Ascending aorta (tissue), 2 donors: ENCODE results near the gene ZDHHC3. TPM values are rescaled to one million over a fixed set of nuclear protein-coding genes. Genes with fewer than 3 reads are reported as not detected.

ENCODE experiments used
- DNase-seq, 2 donors: peaks; one replicate each; pipeline ENCODE4 v3.0.0-alpha.2; 2019; ENCODE audit warnings: low spot score in 2 of 2
- H3K27ac ChIP-seq, 2 donors: fragments of 200-600 bp; sonication (generic); one replicate each; pipeline ENCODE4 v1.5.1; 2016 to 2017; ENCODE audit warnings: mild to moderate bottlenecking in 1 of 2
- H3K27me3 ChIP-seq: fragments of 200-600 bp; sonication (generic); one replicate; pipeline ENCODE4 v1.5.1; 2017
- H3K36me3 ChIP-seq, 2 donors: fragments of 200-600 bp; sonication (generic); one replicate each; pipeline ENCODE4 v1.5.1; 2016
- H3K4me1 ChIP-seq, 2 donors: fragments of 200-600 bp; sonication (generic); one replicate each; pipeline ENCODE4 v1.5.1; 2016 to 2017; ENCODE audit warnings: mild to moderate bottlenecking in 1 of 2
- H3K4me3 ChIP-seq, 2 donors: fragments of 200-600 bp; sonication (generic); one replicate each; pipeline ENCODE4 v1.5.1; 2016 to 2017; ENCODE audit warnings: mild to moderate bottlenecking in 1 of 2
- H3K9me3 ChIP-seq, 2 donors: fragments of 200-600 bp; sonication (generic); one replicate each; pipeline ENCODE4 v1.5.1; 2016
- CTCF ChIP-seq, 3 experiments: fragments of 200-600 bp in 2 of 3; fragments of 450-650 bp in 1 of 3; sonication (generic) in 2 of 3; IDR thresholded peaks; one replicate each; pipeline ENCODE4 v1.5.1; 2016 to 2019; ENCODE audit warnings: antibody characterized with exemption in 3 of 3, mild to moderate bottlenecking in 1 of 3, moderate library complexity in 1 of 3
- intact Hi-C: fragments of 100-400 bp; cut with DNase I; formaldehyde crosslinking; loops from one replicate; pipeline ENCODE4 v1.15.1; 2023
- total RNA-seq: library from RNA; depleted of rRNA; stranded (reverse); fragments of >200 nt; gene quantifications from one replicate; pipeline ENCODE4 v1.1.0, GENCODE V29; 2016

Gene ZDHHC3
- total RNA-seq, 1 donor from 2014 or later, result 67.8 TPM

- peak in 1 of 2 donors; percentile 25 for DNase-seq
- Histone ChIP-seq H3K27ac (no peak overlapping the region), H3K4me1 (peaks cover 0 to 3% of the 10 kb centered on the region in 2 donors), H3K36me3 (no peaks in the 10 kb centered on the region), H3K27me3 (no peaks in the 10 kb centered on the region), H3K9me3 (no peaks in the 10 kb centered on the region), H3K4me3 (no peak overlapping the region)
- intact Hi-C loops, result no loop called here
- TF ChIP-seq CTCF (IDR thresholded peaks at IDR 0.05), result no peak
Observed at GRCh38 chr3:44982817-44983216, 6.8 kb upstream of the ZDHHC3 start.

GRCh38 chr3:44981751-44982150 is 5.8 kb upstream of the ZDHHC3 start:
- no peak overlapping the region for H3K27ac ChIP-seq
- no peak for TF ChIP-seq CTCF (IDR thresholded peaks at IDR 0.05)
- H3K4me1 ChIP-seq, result peaks cover 7 to 10% of the 10 kb centered on the region in 2 donors
- no peak overlapping the region for H3K4me3 ChIP-seq
- H3K36me3 ChIP-seq, result no peaks in the 10 kb centered on the region
- H3K9me3 ChIP-seq, result no peaks in the 10 kb centered on the region
- no peaks in the 10 kb centered on the region for H3K27me3 ChIP-seq
- intact Hi-C loops, result no loop called here
- DNase-seq, result no peak

GRCh38 chr3:44981220-44981619 is 5.2 kb upstream of the ZDHHC3 start:
- DNase-seq, result no peak
- H3K4me1 ChIP-seq, result peaks cover 8 to 11% of the 10 kb centered on the region in 2 donors
- intact Hi-C loops, result no loop called here
- H3K27me3 ChIP-seq, result no peaks in the 10 kb centered on the region
- H3K36me3 ChIP-seq, result no peaks in the 10 kb centered on the region
- TF ChIP-seq CTCF (IDR thresholded peaks at IDR 0.05), result no peak
- no peaks in the 10 kb centered on the region for H3K9me3 ChIP-seq
- H3K27ac ChIP-seq, result no peak overlapping the region
- no peak overlapping the region for H3K4me3 ChIP-seq

GRCh38 chr3:44974416-44974815 is 1.6 kb downstream of the ZDHHC3 start:
- no peaks in the 10 kb centered on the region for H3K27me3 ChIP-seq
- H3K36me3 ChIP-seq, result no peaks in the 10 kb centered on the region
- intact Hi-C loops, result loop anchor here (10.0 kb wide), 1 partner anchor 870 kb away; the partner anchor contains the start of gene LZTFL1
- H3K9me3 ChIP-seq, result no peaks in the 10 kb centered on the region
- H3K4me1 ChIP-seq, result peaks cover 12 to 16% of the 10 kb centered on the region in 2 donors
- peak in 1 of 2 donors; percentile 13 for DNase-seq
- TF ChIP-seq CTCF (IDR thresholded peaks at IDR 0.05), result no peak
- H3K4me3 ChIP-seq, result peak overlapping the region; percentile 77 to 84
- no peak overlapping the region for H3K27ac ChIP-seq

- Histone ChIP-seq H3K4me3 (no peak overlapping the region), H3K4me1 (peaks cover 5% of the 10 kb centered on the region in 2 donors), H3K27me3 (no peaks in the 10 kb centered on the region), H3K27ac (no peak overlapping the region), H3K36me3 (no peaks in the 10 kb centered on the region), H3K9me3 (no peaks in the 10 kb centered on the region)
- intact Hi-C loops, result loop anchor here (10.0 kb wide), 1 partner anchor 874 kb away; the partner anchor contains the start of gene LZTFL1
- TF ChIP-seq CTCF (IDR thresholded peaks at IDR 0.05), result no peak
- no peak for DNase-seq
Observed at GRCh38 chr3:44970926-44971490, 5.0 kb downstream of the ZDHHC3 start.
